HL-60 (cell line): Measurements from ENCODE around the gene PTPRM.

Source experiments
- TF ChIP-seq, protein P1 (sequence below): IDR thresholded peaks from one replicate; pipeline ENCODE4 v1.5.1; 2011; ENCODE audit warnings: low read length, control low read depth, inconsistent platforms; ENCODE audit not compliant: insufficient read depth
- TF ChIP-seq, protein P2 (sequence below): IDR thresholded peaks from 2 replicates; pipeline ENCODE4 v1.6.1; 2012; ENCODE audit warnings: low read depth; ENCODE audit not compliant: insufficient replicate concordance

DNA sequence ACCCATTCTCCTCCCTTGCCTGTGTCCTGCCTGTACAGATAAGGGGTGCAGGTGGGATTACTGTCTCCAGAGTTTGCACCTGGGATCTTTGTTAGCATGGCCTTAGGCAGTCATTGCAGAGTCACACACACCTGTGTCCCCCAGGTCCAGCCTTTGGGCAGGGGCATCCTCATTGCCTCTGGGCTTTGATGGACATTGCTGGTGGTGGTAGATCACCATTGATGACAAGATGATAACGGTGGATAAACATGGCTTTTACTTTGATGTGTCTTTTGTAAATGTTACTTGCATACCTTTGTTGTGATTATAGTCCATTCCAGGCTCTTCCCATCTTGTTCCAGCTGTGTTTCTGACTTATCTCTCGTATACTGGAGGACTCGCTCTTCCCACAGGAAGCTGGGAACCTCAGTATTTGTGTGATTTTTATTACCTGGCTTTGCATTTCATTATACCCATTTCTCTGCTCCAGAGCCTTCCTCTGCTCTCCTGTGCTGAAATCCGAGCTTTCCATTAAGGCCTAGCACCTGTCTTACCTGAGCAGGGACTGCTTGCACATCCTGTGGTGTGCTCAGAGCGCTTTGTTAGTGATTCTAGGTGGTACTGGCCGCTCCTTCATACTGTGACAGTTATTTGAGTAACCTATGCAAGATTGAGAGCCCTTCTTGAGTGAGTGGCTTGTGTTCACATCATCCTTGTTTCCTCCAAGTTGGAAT lies 79.2 kb downstream of the PTPRM start:
- TF ChIP-seq, protein P1, sequence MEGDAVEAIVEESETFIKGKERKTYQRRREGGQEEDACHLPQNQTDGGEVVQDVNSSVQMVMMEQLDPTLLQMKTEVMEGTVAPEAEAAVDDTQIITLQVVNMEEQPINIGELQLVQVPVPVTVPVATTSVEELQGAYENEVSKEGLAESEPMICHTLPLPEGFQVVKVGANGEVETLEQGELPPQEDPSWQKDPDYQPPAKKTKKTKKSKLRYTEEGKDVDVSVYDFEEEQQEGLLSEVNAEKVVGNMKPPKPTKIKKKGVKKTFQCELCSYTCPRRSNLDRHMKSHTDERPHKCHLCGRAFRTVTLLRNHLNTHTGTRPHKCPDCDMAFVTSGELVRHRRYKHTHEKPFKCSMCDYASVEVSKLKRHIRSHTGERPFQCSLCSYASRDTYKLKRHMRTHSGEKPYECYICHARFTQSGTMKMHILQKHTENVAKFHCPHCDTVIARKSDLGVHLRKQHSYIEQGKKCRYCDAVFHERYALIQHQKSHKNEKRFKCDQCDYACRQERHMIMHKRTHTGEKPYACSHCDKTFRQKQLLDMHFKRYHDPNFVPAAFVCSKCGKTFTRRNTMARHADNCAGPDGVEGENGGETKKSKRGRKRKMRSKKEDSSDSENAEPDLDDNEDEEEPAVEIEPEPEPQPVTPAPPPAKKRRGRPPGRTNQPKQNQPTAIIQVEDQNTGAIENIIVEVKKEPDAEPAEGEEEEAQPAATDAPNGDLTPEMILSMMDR: no peak
- TF ChIP-seq, protein P2, sequence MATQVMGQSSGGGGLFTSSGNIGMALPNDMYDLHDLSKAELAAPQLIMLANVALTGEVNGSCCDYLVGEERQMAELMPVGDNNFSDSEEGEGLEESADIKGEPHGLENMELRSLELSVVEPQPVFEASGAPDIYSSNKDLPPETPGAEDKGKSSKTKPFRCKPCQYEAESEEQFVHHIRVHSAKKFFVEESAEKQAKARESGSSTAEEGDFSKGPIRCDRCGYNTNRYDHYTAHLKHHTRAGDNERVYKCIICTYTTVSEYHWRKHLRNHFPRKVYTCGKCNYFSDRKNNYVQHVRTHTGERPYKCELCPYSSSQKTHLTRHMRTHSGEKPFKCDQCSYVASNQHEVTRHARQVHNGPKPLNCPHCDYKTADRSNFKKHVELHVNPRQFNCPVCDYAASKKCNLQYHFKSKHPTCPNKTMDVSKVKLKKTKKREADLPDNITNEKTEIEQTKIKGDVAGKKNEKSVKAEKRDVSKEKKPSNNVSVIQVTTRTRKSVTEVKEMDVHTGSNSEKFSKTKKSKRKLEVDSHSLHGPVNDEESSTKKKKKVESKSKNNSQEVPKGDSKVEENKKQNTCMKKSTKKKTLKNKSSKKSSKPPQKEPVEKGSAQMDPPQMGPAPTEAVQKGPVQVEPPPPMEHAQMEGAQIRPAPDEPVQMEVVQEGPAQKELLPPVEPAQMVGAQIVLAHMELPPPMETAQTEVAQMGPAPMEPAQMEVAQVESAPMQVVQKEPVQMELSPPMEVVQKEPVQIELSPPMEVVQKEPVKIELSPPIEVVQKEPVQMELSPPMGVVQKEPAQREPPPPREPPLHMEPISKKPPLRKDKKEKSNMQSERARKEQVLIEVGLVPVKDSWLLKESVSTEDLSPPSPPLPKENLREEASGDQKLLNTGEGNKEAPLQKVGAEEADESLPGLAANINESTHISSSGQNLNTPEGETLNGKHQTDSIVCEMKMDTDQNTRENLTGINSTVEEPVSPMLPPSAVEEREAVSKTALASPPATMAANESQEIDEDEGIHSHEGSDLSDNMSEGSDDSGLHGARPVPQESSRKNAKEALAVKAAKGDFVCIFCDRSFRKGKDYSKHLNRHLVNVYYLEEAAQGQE: no peak
